IMR-90 (cell line): ENCODE results near the gene CASP9. TPM values are rescaled to one million over a fixed set of nuclear protein-coding genes. Genes with fewer than 3 reads are reported as not detected.

Experiments
- ATAC-seq: fragments of 200-7000 bp; cut with Tn5 transposase; 2 replicates; pipeline ENCODE4 v1.9.1; 2020; ENCODE audit warnings: low read depth, mild to moderate bottlenecking, moderate library complexity
- BruUV-seq: library from RNA; stranded (reverse); fragments of 400-500 nt; replicated peaks from 2 replicates; lab custom pipeline; 2021; lab: Mats Ljungman, UMichigan
- CTCF ChIA-PET: fragments of 300-600 bp; formaldehyde crosslinking; extraction: SDS; loops from one replicate; lab custom pipeline; 2021; ENCODE audit warnings: antibody characterized with exemption; lab: Yijun Ruan, JAX
- POLR2A ChIA-PET: fragments of 300-600 bp; sonication (Branson Sonifier 250); formaldehyde crosslinking; loops from one replicate; lab custom pipeline; 2022; ENCODE audit warnings: antibody characterized with exemption; ENCODE audit not compliant: unreplicated experiment; lab: Charles Lee
- DNase-seq: peaks from one replicate; pipeline ENCODE4 v3.0.0; 2013
- H2AFZ ChIP-seq: replicated peaks from 2 replicates; pipeline ENCODE3; 2013; ENCODE audit warnings: low read length, mild to moderate bottlenecking; ENCODE audit not compliant: poor library complexity
- H2AK5ac ChIP-seq: 2 replicates; pipeline ENCODE4 v1.6.1; 2013; ENCODE audit warnings: low read depth, low read length, inconsistent platforms
- H2AK9ac ChIP-seq: replicated peaks from 2 replicates; pipeline ENCODE3; 2013; ENCODE audit warnings: mild to moderate bottlenecking, low read depth, low read length, moderate library complexity; ENCODE audit not compliant: poor library complexity
- H2BK120ac ChIP-seq: 2 replicates; pipeline ENCODE4 v1.6.1; 2013; ENCODE audit warnings: low read depth, low read length, inconsistent platforms
- H2BK15ac ChIP-seq: 3 replicates; pipeline ENCODE4 v1.6.1; 2013; ENCODE audit warnings: low read depth, low read length, inconsistent platforms
- H2BK20ac ChIP-seq: 2 replicates; pipeline ENCODE4 v1.6.1; 2013; ENCODE audit warnings: low read depth, mild to moderate bottlenecking, inconsistent platforms, low read length, moderate library complexity
- H2BK5ac ChIP-seq: 2 replicates; pipeline ENCODE4 v1.6.1; 2013; ENCODE audit warnings: mild to moderate bottlenecking, low read depth, low read length, inconsistent platforms; ENCODE audit not compliant: poor library complexity, severe bottlenecking
- H3K14ac ChIP-seq: replicated peaks from 2 replicates; pipeline ENCODE4 v1.6.1; 2013; ENCODE audit warnings: low read depth, low read length, inconsistent platforms
- H3K18ac ChIP-seq: 2 replicates; pipeline ENCODE4 v1.6.1; 2013; ENCODE audit warnings: low read depth, low read length, control low read depth
- H3K23ac ChIP-seq: 2 replicates; pipeline ENCODE4 v1.6.1; 2013; ENCODE audit warnings: low read depth, low read length, inconsistent platforms
- H3K27ac ChIP-seq: 2 replicates; pipeline ENCODE4 v1.5.1; 2013; ENCODE audit warnings: mild to moderate bottlenecking, control low read depth, low read length; ENCODE audit not compliant: insufficient read depth
- H3K27me3 ChIP-seq: 2 replicates; pipeline ENCODE4 v1.6.1; 2013; ENCODE audit warnings: low read length; ENCODE audit not compliant: control insufficient read depth, insufficient read depth
- H3K36me3 ChIP-seq: 2 replicates; pipeline ENCODE4 v1.6.1; 2013; ENCODE audit warnings: low read length, mixed read lengths; ENCODE audit not compliant: control insufficient read depth, insufficient read depth
- H3K4ac ChIP-seq: 2 replicates; pipeline ENCODE4 v1.6.1; 2013; ENCODE audit warnings: low read depth, low read length, inconsistent platforms
- H3K4me1 ChIP-seq: 2 replicates; pipeline ENCODE4 v1.6.1; 2013; ENCODE audit warnings: low read length, mixed read lengths; ENCODE audit not compliant: control insufficient read depth, insufficient read depth
- H3K4me2 ChIP-seq: 2 replicates; pipeline ENCODE4 v1.6.1; 2013; ENCODE audit warnings: low read depth, mild to moderate bottlenecking, control low read depth, low read length, moderate library complexity
- H3K4me3 ChIP-seq: 2 replicates; pipeline ENCODE4 v1.5.1; 2013; ENCODE audit warnings: low read depth, mild to moderate bottlenecking, control low read depth, low read length, moderate library complexity; ENCODE audit not compliant: insufficient read depth
- H3K56ac ChIP-seq: 2 replicates; pipeline ENCODE4 v1.6.1; 2013; ENCODE audit warnings: low read length, inconsistent platforms; ENCODE audit not compliant: insufficient read depth; ENCODE audit errors: extremely low read depth
- H3K79me1 ChIP-seq, 2 experiments: 2 replicates each; pipeline ENCODE4 v1.6.1; 2013; ENCODE audit warnings: low read length in 2 of 2, inconsistent platforms in 1 of 2, low read depth in 1 of 2
- H3K9ac ChIP-seq: 2 replicates; pipeline ENCODE4 v1.6.1; 2013; ENCODE audit warnings: low read depth, low read length, control low read depth
- H3K9me1 ChIP-seq: 2 replicates; pipeline ENCODE4 v1.6.1; 2013; ENCODE audit warnings: low read length, inconsistent platforms; ENCODE audit not compliant: insufficient read depth
- H3K9me3 ChIP-seq: 2 replicates; pipeline ENCODE4 v1.6.1; 2013; ENCODE audit warnings: low read length; ENCODE audit not compliant: control insufficient read depth, insufficient read depth
- H4K20me1 ChIP-seq: 2 replicates; pipeline ENCODE4 v1.6.1; 2013; ENCODE audit warnings: low read length, inconsistent platforms; ENCODE audit not compliant: insufficient read depth
- H4K5ac ChIP-seq: 2 replicates; pipeline ENCODE4 v1.6.1; 2013; ENCODE audit warnings: mild to moderate bottlenecking, low read depth, low read length, control low read depth
- H4K8ac ChIP-seq, 2 experiments: 2 replicates each; pipeline ENCODE4 v1.6.1; 2013; ENCODE audit warnings: low read depth in 2 of 2, low read length in 2 of 2, control low read depth in 1 of 2, inconsistent platforms in 1 of 2
- H4K91ac ChIP-seq: 2 replicates; pipeline ENCODE4 v1.6.1; 2013; ENCODE audit warnings: low read depth, low read length, inconsistent platforms; ENCODE audit not compliant: insufficient read depth
- CTCF ChIP-seq: conservative IDR thresholded peaks from 2 replicates; pipeline ENCODE4 v1.5.1; 2012; ENCODE audit warnings: mild to moderate bottlenecking, low read depth, low read length, improper control_type of control experiment
- ELK1 ChIP-seq: fragments of 150-350 bp; IDR thresholded peaks from 2 replicates; pipeline ENCODE4 v1.6.1; 2016; ENCODE audit warnings: low read depth, mild to moderate bottlenecking, low read length, moderate library complexity, borderline replicate concordance
- FOS ChIP-seq: fragments of 150-350 bp; IDR thresholded peaks from 2 replicates; pipeline ENCODE4 v1.6.1; 2016; ENCODE audit warnings: low read depth, low read length
- MXI1 ChIP-seq: IDR thresholded peaks from 2 replicates; pipeline ENCODE4 v1.6.1; 2012; ENCODE audit warnings: low read depth, mild to moderate bottlenecking, low read length, moderate library complexity, borderline replicate concordance
- NFE2L2 ChIP-seq: fragments of 150-350 bp; IDR thresholded peaks from 2 replicates; pipeline ENCODE4 v1.6.1; 2016; ENCODE audit warnings: low read depth, mild to moderate bottlenecking, low read length
- RCOR1 ChIP-seq: IDR thresholded peaks from 2 replicates; pipeline ENCODE4 v1.6.1; 2012; ENCODE audit warnings: mild to moderate bottlenecking, low read length, improper control_type of control experiment; ENCODE audit not compliant: insufficient replicate concordance
- RFX5 ChIP-seq: IDR thresholded peaks from 2 replicates; pipeline ENCODE4 v1.8.0; 2012; ENCODE audit warnings: low read depth, mild to moderate bottlenecking, low read length, moderate library complexity
- SMC3 ChIP-seq: fragments of 150-350 bp; IDR thresholded peaks from 2 replicates; pipeline ENCODE4 v1.6.1; 2016; ENCODE audit warnings: low read depth, mild to moderate bottlenecking, antibody characterized with exemption, low read length, moderate library complexity
- WGBS, 2 experiments: methylation state at CpG; one replicate each; pipeline versions ENCODE4 v1.1.5 to v1.1.7; 2013; ENCODE audit warnings: missing lambda C conversion rate in 2 of 2; ENCODE audit not compliant: insufficient read length in 1 of 2; ENCODE audit errors: extremely low coverage in 2 of 2; 5-methylcytosine and 5-hydroxymethylcytosine counted together
- dilution Hi-C: fragments of 300-500 bp; cut with HindIII; formaldehyde crosslinking; loops from one replicate; pipeline ENCODE4 v1.14.3; 2018; ENCODE audit warnings: low sequenced_read_pairs; ENCODE audit not compliant: unreplicated experiment
- in situ Hi-C: fragments of 300-500 bp; cut with MboI; formaldehyde crosslinking; loops from 3 replicates; pipeline ENCODE4 v1.14.3; 2019; ENCODE audit warnings: low sequenced_read_pairs, inconsistent platforms, mixed read lengths
- intact Hi-C: fragments of 100-400 bp; cut with micrococcal nuclease; formaldehyde crosslinking; loops from 2 replicates; pipeline ENCODE4 v1.10.0; 2022
- polyA plus RNA-seq, 3 experiments: library from polyadenylated mRNA; depleted of rRNA; stranded (reverse); fragments of >200 nt; gene quantifications; 2 replicates each; pipeline ENCODE4 v1.2.3, GENCODE V29; 2012; ENCODE audit warnings: low replicate concordance in 1 of 3
- total RNA-seq: library from RNA; depleted of rRNA; stranded (reverse); fragments of >200 nt; gene quantifications from 2 replicates; pipeline ENCODE4 v1.2.3, GENCODE V29; 2012

CASP9 gene
- total and polyA plus RNA-seq, 2 of the 4 experiments (the other 2 are of a cell fraction), result 7.0 to 8.3 TPM

GRCh38 chr1:15522551-15522950 lies 1.5 kb downstream of the CASP9 start:
- H2AK5ac ChIP-seq, result no peak overlapping the region
- H3K27me3 ChIP-seq, result no peaks in the 10 kb centered on the region
- H4K91ac ChIP-seq, result no peak overlapping the region
- H3K14ac ChIP-seq, result no peak overlapping the region
- no peaks in the 10 kb centered on the region for H3K9me3 ChIP-seq
- H2AK9ac ChIP-seq, result peak overlapping the region; percentile 39
- DNase-seq (no peak), ATAC-seq (no peak)
- peaks cover 2% of the 10 kb centered on the region for H3K4me1 ChIP-seq
- dilution Hi-C loops (no loop called here), in situ Hi-C loops (no loop called here), intact Hi-C loops (loop anchor here (5.0 kb wide), 1 partner anchor 200 kb away; no protein-coding TSS in a partner anchor)
- H4K8ac ChIP-seq, result no peak overlapping the region
- no peak overlapping the region for H3K27ac ChIP-seq
- WGBS, 2 experiments, result 92% methylated on average over 3 of the region's 4 CpGs; no CpG with 5 or more reads in 1 of the 2 experiments
- ChIA-PET CTCF (no interaction called here), POLR2A (no interaction called here)
- H3K4ac ChIP-seq, result no peak overlapping the region
- no peak overlapping the region for H3K23ac ChIP-seq
- H3K79me1 ChIP-seq, result peaks cover 5 to 22% of the 10 kb centered on the region in 2 experiments; a peak in 3 of 4 replicates
- no peak overlapping the region for H3K9ac ChIP-seq
- H3K9me1 ChIP-seq, result peaks cover 10% of the 10 kb centered on the region
- H2BK20ac ChIP-seq, result no peak overlapping the region
- TF ChIP-seq RCOR1 (no peak), NFE2L2 (no peak), FOS (no peak), SMC3 (no peak), RFX5 (no peak), CTCF (no peak), ELK1 (no peak), MXI1 (no peak)
- no peak overlapping the region for H2BK120ac ChIP-seq
- H2BK15ac ChIP-seq, result no peak overlapping the region
- no peak overlapping the region for H2AFZ ChIP-seq
- no peak overlapping the region for H4K5ac ChIP-seq
- no peaks in the 10 kb centered on the region; the same call in none of the 2 replicates for H4K20me1 ChIP-seq
- H3K18ac ChIP-seq, result no peak overlapping the region
- H2BK5ac ChIP-seq, result no peak overlapping the region
- no peak overlapping the region for H3K4me2 ChIP-seq
- no peak overlapping the region for H3K56ac ChIP-seq
- H3K4me3 ChIP-seq, result no peak overlapping the region
- no peaks in the 10 kb centered on the region; the same call in 1 of the 2 replicates for H3K36me3 ChIP-seq
- BruUV-seq, result no TSS peak
